C4-2B (cell line): Measurements from ENCODE around the gene FAAP100.

Experiments
- CTCF ChIP-seq: fragments of 450-650 bp; conservative IDR thresholded peaks from 2 replicates; pipeline ENCODE4 v1.5.1; 2017; ENCODE audit warnings: mild to moderate bottlenecking
- ZFX ChIP-seq: fragments of 450-650 bp; IDR thresholded peaks from 2 replicates; pipeline ENCODE4 v1.6.1; 2017

- TF ChIP-seq CTCF, result no peak
- TF ChIP-seq ZFX, result no peak
Observed at GRCh38 chr17:81568416-81568815, 16.3 kb upstream of the FAAP100 start.
